Tibial nerve (tissue), 4 donors: ENCODE measurements around the gene CNOT11.

ENCODE experiments used
- EP300 ChIP-seq, 2 donors: sonication (generic); formaldehyde crosslinking; IDR thresholded peaks; one replicate each; pipeline ENCODE4 v1.6.1; 2017; ENCODE audit warnings: antibody characterized with exemption in 2 of 2, mild to moderate bottlenecking in 1 of 2
- POLR2A ChIP-seq, 2 donors: fragments of 450-650 bp; IDR thresholded peaks; one replicate each; pipeline ENCODE4 v1.6.1; 2017; ENCODE audit warnings: antibody characterized with exemption in 2 of 2, mild to moderate bottlenecking in 2 of 2, moderate library complexity in 2 of 2
- TF ChIP-seq, protein P1 (sequence below), 5 experiments: fragments of 200-600 bp in 3 of 5; fragments of 450-650 bp in 2 of 5; sonication (generic) in 3 of 5; IDR thresholded peaks; one replicate each; pipeline ENCODE4 v1.5.1; 2016 to 2019; ENCODE audit warnings: antibody characterized with exemption in 5 of 5, mild to moderate bottlenecking in 3 of 5, moderate library complexity in 2 of 5

DNA sequence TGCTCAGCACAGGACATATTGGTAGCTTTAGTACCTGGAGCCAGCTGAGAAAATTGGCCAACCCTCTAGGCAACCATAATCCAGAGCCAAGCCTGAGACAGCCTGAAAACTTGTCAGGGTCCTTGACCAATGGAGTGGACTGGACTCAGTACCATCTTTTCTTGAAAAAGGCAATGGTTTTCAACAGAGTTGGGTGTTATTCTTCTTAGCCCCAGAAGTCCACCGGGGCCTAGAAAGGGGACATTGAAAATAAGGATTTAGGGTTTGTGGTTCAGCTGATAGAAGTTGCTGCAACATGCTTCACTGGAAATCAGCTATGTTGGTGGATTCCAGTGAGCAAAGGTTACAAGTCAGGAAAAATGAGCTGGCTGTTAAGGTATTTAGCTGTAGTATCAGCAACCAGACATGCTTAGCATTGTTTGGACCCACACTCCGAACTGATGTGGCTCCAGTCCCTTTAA lies 22.1 kb upstream of the CNOT11 start:
- TF ChIP-seq, protein P1, sequence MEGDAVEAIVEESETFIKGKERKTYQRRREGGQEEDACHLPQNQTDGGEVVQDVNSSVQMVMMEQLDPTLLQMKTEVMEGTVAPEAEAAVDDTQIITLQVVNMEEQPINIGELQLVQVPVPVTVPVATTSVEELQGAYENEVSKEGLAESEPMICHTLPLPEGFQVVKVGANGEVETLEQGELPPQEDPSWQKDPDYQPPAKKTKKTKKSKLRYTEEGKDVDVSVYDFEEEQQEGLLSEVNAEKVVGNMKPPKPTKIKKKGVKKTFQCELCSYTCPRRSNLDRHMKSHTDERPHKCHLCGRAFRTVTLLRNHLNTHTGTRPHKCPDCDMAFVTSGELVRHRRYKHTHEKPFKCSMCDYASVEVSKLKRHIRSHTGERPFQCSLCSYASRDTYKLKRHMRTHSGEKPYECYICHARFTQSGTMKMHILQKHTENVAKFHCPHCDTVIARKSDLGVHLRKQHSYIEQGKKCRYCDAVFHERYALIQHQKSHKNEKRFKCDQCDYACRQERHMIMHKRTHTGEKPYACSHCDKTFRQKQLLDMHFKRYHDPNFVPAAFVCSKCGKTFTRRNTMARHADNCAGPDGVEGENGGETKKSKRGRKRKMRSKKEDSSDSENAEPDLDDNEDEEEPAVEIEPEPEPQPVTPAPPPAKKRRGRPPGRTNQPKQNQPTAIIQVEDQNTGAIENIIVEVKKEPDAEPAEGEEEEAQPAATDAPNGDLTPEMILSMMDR (IDR thresholded peaks at IDR 0.05), result no peak
- TF ChIP-seq POLR2A (IDR thresholded peaks at IDR 0.05) (no peak), EP300 (IDR thresholded peaks at IDR 0.05) (no peak)
